ENCODE measurements around the gene SUSD3. TPM values are rescaled to one million over a fixed set of nuclear protein-coding genes. Genes with fewer than 3 reads are reported as not detected.

Gene SUSD3
- total RNA-seq, 2 experiments from 2014 or later, result 62.7 to 68.3 TPM

DNA sequence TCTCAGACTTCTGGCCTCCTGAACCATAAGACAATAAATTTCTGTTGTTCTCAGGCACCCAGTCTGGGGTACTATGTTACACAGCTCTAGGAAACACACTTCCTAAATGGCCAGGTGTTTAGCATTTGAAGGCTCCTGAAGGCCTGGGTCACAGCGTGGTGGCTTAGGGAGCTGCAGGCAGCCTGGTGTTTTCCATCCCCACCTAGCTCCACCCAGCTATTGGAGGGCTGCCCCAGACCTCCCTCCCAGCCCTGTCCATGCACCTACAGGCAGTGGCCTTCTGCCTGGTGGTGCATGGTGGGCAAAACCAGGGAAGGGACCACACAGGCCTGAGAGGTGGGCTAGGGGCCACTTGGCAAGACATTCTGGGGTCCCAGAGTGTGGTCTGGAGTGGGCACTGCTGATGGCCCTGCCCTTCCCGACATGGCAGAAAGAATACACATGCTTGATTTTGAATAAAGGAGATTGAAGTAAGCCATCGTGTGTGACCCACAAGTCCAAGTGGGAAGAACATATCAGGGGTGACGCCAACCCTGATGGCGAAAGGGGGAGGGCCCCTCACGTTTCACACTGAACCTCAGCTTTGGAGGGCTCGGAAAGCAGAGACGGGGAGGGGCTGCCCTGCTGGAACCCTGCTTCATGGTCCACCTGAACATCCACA is 1.3 kb upstream of the SUSD3 start:
- intact Hi-C loops (cut with micrococcal nuclease), result no loop called here
- no peaks in the 10 kb centered on the region for H3K27me3 Mint-ChIP-seq (ENCODE audit: low read depth)
- CTCF ChIA-PET, result interaction anchor here (0.7 to 1.2 kb wide), 2 partner anchors 54 to 176 kb away, joined by 5 to 7 read pairs; no protein-coding TSS in a partner anchor
- no peak for DNase-seq
- no peaks in the 10 kb centered on the region for H3K9me3 Mint-ChIP-seq
- H3K4me1 Mint-ChIP-seq (ENCODE audit: low read depth), result peaks cover 45% of the 10 kb centered on the region
- peaks cover 11% of the 10 kb centered on the region for H3K36me3 Mint-ChIP-seq (ENCODE audit: low read depth)
- H3K4me3 Mint-ChIP-seq, result no peak overlapping the region
- H3K27ac Mint-ChIP-seq, result no peak overlapping the region

DNA sequence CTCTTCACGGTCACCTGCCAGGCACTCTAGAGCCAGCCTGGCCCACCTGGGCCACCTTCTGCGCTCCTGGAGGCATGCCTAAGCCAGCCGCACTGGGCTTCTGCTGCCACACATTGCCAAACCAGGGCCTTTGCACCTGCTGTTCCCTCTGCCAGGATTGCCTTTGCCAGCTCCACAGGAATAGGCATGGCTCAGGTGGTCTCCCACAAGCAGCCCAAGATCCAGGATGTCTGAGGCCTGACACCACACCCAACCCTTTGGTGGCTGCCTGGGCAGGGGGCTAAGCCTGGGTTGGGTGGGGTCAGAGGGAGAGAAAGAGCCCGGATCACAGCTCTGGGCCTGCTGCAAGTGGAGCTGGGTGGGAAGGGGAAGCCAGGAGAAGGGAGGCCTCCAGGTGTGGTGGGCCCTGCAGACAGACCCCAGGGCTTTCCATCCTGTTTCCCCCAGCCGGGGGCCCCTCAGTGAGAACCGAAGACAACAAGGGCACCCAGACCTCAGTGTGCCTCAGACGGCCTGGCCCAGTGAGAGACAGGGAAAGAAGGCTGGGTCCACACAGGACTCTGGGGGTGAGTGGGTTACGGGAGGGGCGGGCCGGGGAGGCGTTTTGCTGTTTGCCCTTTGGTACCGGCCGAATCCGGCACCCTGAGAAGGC is 672 bp upstream of the SUSD3 start:
- H3K36me3 Mint-ChIP-seq (ENCODE audit: low read depth), result peaks cover 15% of the 10 kb centered on the region
- H3K4me1 Mint-ChIP-seq (ENCODE audit: low read depth), result peaks cover 51% of the 10 kb centered on the region
- H3K27ac Mint-ChIP-seq, result peak overlapping the region; percentile 53
- H3K27me3 Mint-ChIP-seq (ENCODE audit: low read depth), result no peaks in the 10 kb centered on the region
- peak overlapping the region; percentile 63 for H3K4me3 Mint-ChIP-seq
- intact Hi-C loops (cut with micrococcal nuclease), result loop anchor here (1.0 to 2.0 kb wide), 2 partner anchors 17 to 30 kb away; no protein-coding TSS in a partner anchor
- no peaks in the 10 kb centered on the region for H3K9me3 Mint-ChIP-seq
- DNase-seq, result no peak
- CTCF ChIA-PET, result no interaction called here

DNA sequence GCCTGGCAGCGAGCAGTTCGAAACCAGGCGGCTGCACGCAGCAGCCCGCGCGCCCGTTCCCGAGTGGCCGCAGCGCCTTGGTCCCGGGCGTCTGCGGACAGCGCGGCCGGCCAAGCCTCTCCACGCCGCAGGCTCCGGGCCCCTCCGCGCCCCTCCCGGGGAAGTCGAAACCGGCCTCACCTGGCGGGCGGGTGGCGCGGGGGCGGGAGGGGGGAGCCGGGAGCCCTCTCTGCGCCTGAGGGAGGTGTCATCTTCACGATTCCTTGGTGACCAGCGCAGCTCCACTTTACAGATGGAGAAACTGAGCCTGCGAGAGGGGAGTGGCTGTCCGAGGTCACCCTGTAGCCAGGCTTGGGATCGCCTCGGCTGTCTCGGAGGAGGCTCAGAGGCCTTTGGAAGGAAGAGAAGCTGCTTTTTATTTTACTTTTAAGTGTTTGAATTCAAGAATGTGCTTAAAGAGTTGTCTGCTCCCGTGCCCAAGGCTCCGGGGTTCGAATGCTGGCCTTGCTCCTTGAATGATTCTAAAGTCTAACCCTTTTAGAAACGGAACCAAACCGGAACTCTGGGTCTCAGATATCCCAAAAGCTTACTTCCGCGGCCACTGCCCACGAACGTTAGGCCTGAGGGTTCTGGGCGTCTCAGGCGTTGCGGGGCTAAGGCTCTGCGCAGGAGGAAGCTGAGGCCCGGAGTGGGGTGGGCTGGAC is 662 bp downstream of the SUSD3 start:
- intact Hi-C loops (cut with micrococcal nuclease), result loop anchor here (2.0 kb wide), 1 partner anchor 18 kb away; no protein-coding TSS in a partner anchor
- Mint-ChIP-seq H3K36me3 (ENCODE audit: low read depth) (peaks cover 19% of the 10 kb centered on the region), H3K27ac (peak overlapping the region; percentile 99), H3K4me1 (ENCODE audit: low read depth) (peaks cover 57% of the 10 kb centered on the region), H3K9me3 (no peaks in the 10 kb centered on the region), H3K4me3 (peak overlapping the region; percentile 93), H3K27me3 (ENCODE audit: low read depth) (no peaks in the 10 kb centered on the region)
- CTCF ChIA-PET, result interaction anchor here (0.9 to 2.6 kb wide), 3 partner anchors 9 to 94 kb away, joined by 3 to 12 read pairs (median 4); no protein-coding TSS in a partner anchor
- peak; percentile 44 for DNase-seq

DNA sequence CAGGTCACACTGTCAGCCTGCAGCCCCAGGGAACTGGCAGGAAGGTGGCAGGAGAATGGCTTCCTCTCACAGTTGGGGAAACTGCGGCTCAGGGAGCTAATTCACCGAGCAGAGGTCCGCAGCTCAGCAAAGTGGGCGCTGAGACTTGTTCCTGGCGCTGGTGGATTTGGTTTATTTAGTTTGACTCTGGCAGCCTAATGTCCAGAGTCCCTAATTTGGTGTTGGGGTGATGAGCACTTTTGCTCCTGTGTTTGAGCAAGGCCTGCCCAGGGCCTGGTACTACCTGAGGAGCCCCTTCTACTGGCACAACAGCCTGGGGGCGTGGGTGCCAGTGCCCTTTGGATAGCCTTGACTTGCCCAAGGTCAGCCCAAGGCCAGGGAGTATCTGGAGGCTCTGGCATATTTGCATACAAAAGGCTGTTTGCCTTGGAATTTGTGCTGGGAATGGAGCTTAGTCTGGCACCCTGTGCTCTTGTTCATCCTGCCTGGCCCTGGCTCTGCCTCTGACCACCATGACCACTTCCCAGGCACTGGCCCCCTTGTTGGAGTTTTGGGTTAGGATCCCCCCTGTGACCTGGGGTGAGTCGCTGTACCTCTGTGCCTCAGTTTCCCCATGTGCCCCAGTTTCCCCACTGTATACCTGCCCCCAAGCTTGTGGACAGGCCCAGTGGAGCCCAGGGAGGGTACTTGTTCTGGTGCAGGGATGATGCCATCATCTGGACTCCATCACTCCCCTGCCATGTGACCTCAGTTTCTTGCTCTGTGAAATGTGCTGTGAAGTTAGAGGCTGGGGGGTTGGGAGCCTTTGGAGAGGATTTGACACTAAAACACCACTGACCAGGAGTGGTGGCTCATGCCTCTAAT is 1.4 kb downstream of the SUSD3 start:
- Mint-ChIP-seq H3K27me3 (ENCODE audit: low read depth) (no peaks in the 10 kb centered on the region), H3K27ac (peak overlapping the region; percentile 99), H3K4me3 (peak overlapping the region; percentile 93), H3K9me3 (no peaks in the 10 kb centered on the region), H3K4me1 (ENCODE audit: low read depth) (peaks cover 64% of the 10 kb centered on the region), H3K36me3 (ENCODE audit: low read depth) (peaks cover 25% of the 10 kb centered on the region)
- intact Hi-C loops (cut with micrococcal nuclease), result loop anchor here (1.0 to 10.0 kb wide), 3 partner anchors 19 to 735 kb away; partner anchors contain the start of genes CENPP and NOL8
- CTCF ChIA-PET, result interaction anchor here (0.9 to 2.6 kb wide), 6 partner anchors 8 to 103 kb away, joined by 3 to 12 read pairs (median 4); no protein-coding TSS in a partner anchor
- DNase-seq, result no peak

DNA sequence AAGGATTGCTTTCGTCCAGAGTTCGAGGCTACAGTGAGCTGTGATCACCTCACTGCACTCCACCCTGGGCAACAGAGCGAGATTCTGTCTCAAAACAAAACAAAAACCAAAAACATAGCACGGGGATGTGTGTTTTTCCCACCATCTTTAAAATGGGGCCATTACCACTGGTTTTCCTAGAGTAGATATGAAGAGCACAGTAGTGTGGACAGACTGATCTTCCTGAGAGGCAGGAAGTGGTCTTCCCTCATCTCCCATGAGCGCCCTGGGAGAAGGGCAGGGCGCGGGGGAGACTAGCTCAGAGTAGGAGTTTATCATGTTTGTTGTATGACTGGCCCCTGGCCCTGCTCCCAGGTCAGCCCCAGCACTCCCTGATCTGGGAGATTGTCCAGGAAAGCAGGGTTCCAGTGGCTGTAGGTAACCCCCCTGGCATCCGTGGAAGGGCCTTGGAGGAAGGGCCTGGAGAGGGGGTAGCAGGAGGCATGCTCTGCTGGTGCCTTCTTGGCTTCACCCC is 2.3 kb downstream of the SUSD3 start:
- Mint-ChIP-seq H3K4me3 (peak overlapping the region; percentile 93), H3K9me3 (no peaks in the 10 kb centered on the region), H3K27ac (peak overlapping the region; percentile 99), H3K36me3 (ENCODE audit: low read depth) (peaks cover 32% of the 10 kb centered on the region), H3K27me3 (ENCODE audit: low read depth) (no peaks in the 10 kb centered on the region), H3K4me1 (ENCODE audit: low read depth) (peaks cover 70% of the 10 kb centered on the region)
- DNase-seq, result peak; percentile 60
- intact Hi-C loops (cut with micrococcal nuclease), result loop anchor here (1.0 to 10.0 kb wide), 2 partner anchors 34 to 736 kb away; partner anchors contain the start of genes CENPP and NOL8
- CTCF ChIA-PET, result interaction anchor here (0.6 to 2.6 kb wide), 7 partner anchors 21 to 423 kb away, joined by 3 to 12 read pairs (median 4); no protein-coding TSS in a partner anchor

DNA sequence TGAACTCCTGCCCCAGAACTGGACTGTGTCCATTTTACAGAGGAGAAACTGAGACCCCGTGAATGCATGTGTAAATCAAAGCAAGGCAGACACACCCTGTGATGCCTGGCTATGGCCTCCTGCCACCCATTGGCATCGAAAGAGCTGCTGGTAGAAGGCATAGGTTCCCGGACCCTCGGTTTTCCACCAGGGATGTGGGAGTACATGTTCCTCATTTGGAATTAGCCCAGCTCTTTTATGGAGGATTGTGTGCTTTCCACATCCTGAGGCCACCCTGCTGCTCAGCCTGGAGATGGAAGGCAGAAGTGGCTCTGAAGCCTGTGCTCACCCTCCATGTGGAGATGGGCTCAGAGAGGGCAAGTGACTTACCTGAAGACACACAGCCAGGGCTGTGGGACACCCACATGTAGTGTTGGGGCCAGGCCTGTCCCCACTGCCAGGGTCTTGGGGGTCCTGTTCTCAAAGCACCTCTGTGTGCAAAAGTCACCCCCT is 2.8 kb downstream of the SUSD3 start:
- no peak for DNase-seq
- Mint-ChIP-seq H3K4me1 (ENCODE audit: low read depth) (peaks cover 71% of the 10 kb centered on the region), H3K27ac (peak overlapping the region; percentile 99), H3K36me3 (ENCODE audit: low read depth) (peaks cover 34% of the 10 kb centered on the region), H3K9me3 (no peaks in the 10 kb centered on the region), H3K27me3 (ENCODE audit: low read depth) (no peaks in the 10 kb centered on the region), H3K4me3 (peak overlapping the region; percentile 93)
- intact Hi-C loops (cut with micrococcal nuclease), result loop anchor here (10.0 kb wide), 1 partner anchor 737 kb away; the partner anchor contains the start of genes CENPP and NOL8
- CTCF ChIA-PET, result interaction anchor here (0.8 to 2.6 kb wide), 6 partner anchors 21 to 107 kb away, joined by 3 to 12 read pairs (median 3); no protein-coding TSS in a partner anchor

DNA sequence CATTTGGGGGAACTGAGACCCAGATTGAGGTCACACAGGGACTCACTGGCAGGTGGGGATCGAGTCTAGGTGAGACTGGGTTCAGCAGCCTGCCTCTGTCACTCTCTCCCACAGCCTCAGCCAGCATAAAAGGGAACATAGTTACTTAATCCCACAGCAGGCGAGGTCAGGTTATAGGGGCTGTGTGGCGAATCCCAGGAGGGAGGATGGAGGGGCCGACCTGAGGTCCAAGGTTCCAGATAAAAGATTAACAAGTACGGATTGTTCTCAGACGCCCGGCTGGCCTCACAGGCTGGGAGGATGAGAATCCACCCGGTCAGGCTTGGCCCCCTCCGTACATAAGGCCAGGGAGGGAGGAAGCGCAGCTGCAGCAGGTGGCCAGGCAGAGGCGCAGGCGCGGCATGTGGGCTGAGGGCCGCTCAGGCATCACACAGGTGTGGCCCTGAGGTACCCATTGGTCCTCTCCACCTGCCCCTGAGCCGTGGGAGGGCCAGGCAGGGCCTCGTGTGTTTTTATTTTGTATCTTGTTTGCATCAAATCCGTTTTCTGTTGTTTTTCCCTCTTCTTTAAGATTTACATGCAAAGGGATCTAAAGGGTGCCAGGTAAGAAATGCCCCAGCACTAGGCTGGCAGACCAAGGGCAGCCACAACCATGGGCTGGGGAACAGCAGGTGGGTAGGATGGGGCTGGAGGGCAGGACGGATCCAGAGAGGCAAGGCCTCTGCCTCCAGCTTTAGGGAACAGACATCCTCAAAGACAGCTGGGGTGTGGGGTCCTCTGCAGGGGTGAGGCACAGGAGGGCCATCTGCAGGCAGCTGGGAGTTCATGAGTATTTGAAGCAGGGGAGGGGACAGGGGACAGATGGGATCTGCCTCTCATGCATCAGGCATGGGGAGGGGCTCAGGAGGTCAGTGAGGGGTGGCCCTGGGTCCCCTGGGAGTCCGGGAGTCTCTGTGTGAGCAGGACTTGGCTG is 3.6 kb downstream of the SUSD3 start:
- Mint-ChIP-seq H3K4me1 (ENCODE audit: low read depth) (peaks cover 76% of the 10 kb centered on the region), H3K36me3 (ENCODE audit: low read depth) (peaks cover 37% of the 10 kb centered on the region), H3K9me3 (no peaks in the 10 kb centered on the region), H3K27ac (peak overlapping the region; percentile 99), H3K4me3 (peak overlapping the region; percentile 93), H3K27me3 (ENCODE audit: low read depth) (no peaks in the 10 kb centered on the region)
- CTCF ChIA-PET, result interaction anchor here (0.6 to 1.3 kb wide), 5 partner anchors 20 to 108 kb away, joined by 3 to 5 read pairs (median 4); no protein-coding TSS in a partner anchor
- DNase-seq, result peak; percentile 69
- intact Hi-C loops (cut with micrococcal nuclease), result loop anchor here (10.0 kb wide), 1 partner anchor 737 kb away; the partner anchor contains the start of genes CENPP and NOL8

DNA sequence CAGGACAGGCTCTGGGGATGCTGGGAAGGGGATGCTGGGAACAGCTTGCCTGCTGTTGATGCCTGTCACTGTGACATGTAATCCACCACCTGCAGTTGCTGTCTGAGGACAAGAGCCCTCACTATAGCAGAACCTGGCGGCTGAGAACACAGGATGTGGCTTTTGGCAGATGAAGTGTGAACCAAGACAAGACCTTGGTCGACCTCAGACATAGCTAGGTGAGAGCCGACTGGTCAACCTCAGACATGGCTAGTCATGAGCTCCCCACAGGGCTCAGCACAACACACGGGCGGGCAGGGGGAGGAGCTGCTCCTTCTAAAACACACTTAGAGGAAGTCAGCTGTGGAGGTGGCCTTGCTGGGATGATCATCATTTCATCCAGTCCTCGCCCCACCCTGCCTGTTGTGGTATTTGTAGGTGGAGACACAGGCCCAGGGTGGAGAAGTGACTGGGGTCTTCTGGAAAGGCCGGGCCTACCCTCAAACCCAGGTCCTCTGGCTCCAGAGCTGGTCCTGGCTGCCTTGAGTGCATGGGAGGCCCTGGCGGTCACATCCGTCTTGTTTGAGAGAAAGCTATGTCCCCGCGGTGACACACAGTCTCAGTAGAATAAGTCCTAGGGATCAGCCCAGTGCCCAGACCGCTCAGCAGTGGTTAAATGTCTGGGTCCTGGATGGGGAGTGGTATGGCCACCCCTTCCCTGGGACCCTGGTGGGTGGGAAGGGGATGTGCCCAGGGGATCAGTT is 6.1 kb downstream of the SUSD3 start:
- peak; percentile 98 for DNase-seq
- Mint-ChIP-seq H3K27me3 (ENCODE audit: low read depth) (no peaks in the 10 kb centered on the region), H3K9me3 (no peaks in the 10 kb centered on the region), H3K4me3 (peak overlapping the region; percentile 86), H3K4me1 (ENCODE audit: low read depth) (peaks cover 91% of the 10 kb centered on the region), H3K36me3 (ENCODE audit: low read depth) (peaks cover 52% of the 10 kb centered on the region), H3K27ac (peak overlapping the region; percentile 99)
- CTCF ChIA-PET, result interaction anchor here (0.6 to 1.7 kb wide), 11 partner anchors 12 to 116 kb away, joined by 3 to 9 read pairs (median 3); no protein-coding TSS in a partner anchor
- intact Hi-C loops (cut with micrococcal nuclease), result loop anchor here (1.0 to 10.0 kb wide), 13 partner anchors 19 to 740 kb away; partner anchors contain the start of genes CENPP, NINJ1, NOL8 and ZNF484

DNA sequence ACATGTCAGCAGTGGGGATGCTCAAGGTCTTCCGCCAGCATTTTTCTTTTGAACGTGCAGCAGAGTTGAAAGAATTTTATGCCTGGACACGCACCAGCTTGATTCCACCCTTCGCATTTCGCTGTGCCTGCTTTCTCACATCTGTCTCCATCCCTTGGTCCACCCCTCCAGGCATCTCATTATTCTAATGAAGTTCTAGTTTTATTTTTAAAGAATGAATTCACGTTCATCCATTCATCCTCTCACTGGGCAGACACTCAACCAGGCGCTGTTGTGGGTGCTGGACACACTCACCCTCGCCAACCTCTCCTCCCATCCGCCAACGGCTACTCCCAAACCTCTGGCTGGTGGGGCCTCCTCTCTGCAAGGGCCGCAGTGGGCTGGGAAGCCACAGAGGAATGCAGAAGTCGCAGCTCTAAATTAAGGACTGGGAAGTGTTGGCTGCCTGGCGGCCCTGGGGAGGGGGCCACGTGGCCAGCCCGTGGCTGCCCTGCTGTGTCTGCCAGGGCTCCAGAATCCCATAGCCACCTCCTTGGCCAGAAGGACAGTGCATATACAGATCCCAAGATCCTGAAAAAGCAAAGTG is 6.7 kb downstream of the SUSD3 start:
- H3K27ac Mint-ChIP-seq, result peak overlapping the region; percentile 99
- H3K36me3 Mint-ChIP-seq (ENCODE audit: low read depth), result peaks cover 52% of the 10 kb centered on the region
- H3K9me3 Mint-ChIP-seq, result no peaks in the 10 kb centered on the region
- no peak for DNase-seq
- no peaks in the 10 kb centered on the region for H3K27me3 Mint-ChIP-seq (ENCODE audit: low read depth)
- peak overlapping the region; percentile 86 for H3K4me3 Mint-ChIP-seq
- intact Hi-C loops (cut with micrococcal nuclease), result loop anchor here (2.0 to 10.0 kb wide), 3 partner anchors 82 to 740 kb away; partner anchors contain the start of genes CENPP and NOL8
- CTCF ChIA-PET, result interaction anchor here (0.9 to 1.7 kb wide), 6 partner anchors 13 to 73 kb away, joined by 3 to 9 read pairs (median 6); no protein-coding TSS in a partner anchor
- H3K4me1 Mint-ChIP-seq (ENCODE audit: low read depth), result peaks cover 91% of the 10 kb centered on the region
